ENCODE data around the gene FAM120B. TPM values are rescaled to one million over a fixed set of nuclear protein-coding genes. Genes with fewer than 3 reads are reported as not detected.

FAM120B gene
- polyA plus RNA-seq, 1 donor from 2014 or later = 17.9 TPM

GRCh38 chr6:170288852-170289179 is 17.7 kb upstream of the FAM120B start:
- Histone ChIP-seq H3K9ac (ENCODE audit: low read length) (peak overlapping the region; percentile 86), H3K36me3 (ENCODE audit: insufficient read depth, low read length) (no peaks in the 10 kb centered on the region), H3K27ac (ENCODE audit: low read length) (no peak overlapping the region), H3K9me2 (ENCODE audit: insufficient read depth, low read length) (no peaks in the 10 kb centered on the region), H3K9me3 (ENCODE audit: low read length) (no peaks in the 10 kb centered on the region), H4K20me1 (ENCODE audit: insufficient read depth) (peaks cover 20% of the 10 kb centered on the region), H3K4me2 (ENCODE audit: low read length) (peak overlapping the region; percentile 54), H3F3A (ENCODE audit: insufficient read depth, low read length, poor library complexity, severe bottlenecking) (no peaks in the 10 kb centered on the region), H3K27me3 (ENCODE audit: insufficient read depth, low read depth, low read length) (peaks cover 5% of the 10 kb centered on the region), H3K79me2 (replicated peaks; ENCODE audit: insufficient read depth, low read length) (peaks cover 49% of the 10 kb centered on the region), H3K4me3 (ENCODE audit: low read length) (peak overlapping the region; percentile 97), H2AFZ (ENCODE audit: low read depth, low read length) (no peak overlapping the region)
- TF ChIP-seq RAD21 (conservative IDR thresholded peaks at IDR 0.05) (no peak), EZH2 (IDR thresholded peaks at IDR 0.05; ENCODE audit: borderline replicate concordance, insufficient read depth, low read length, poor library complexity, severe bottlenecking) (no peak), EP300 (conservative IDR thresholded peaks at IDR 0.05; ENCODE audit: poor library complexity, severe bottlenecking) (no peak), POLR2AphosphoS5 (IDR thresholded peaks at IDR 0.05) (no peak), MXI1 (conservative IDR thresholded peaks at IDR 0.05; ENCODE audit: poor library complexity, severe bottlenecking) (no peak), CTCF (IDR thresholded peaks at IDR 0.05; ENCODE audit: poor library complexity, severe bottlenecking) (no peak), TAF1 (IDR thresholded peaks at IDR 0.05; ENCODE audit: low read depth) (no peak), SMC3 (conservative IDR thresholded peaks at IDR 0.05; ENCODE audit: poor library complexity) (no peak)
- TF ChIP-seq, protein P1, sequence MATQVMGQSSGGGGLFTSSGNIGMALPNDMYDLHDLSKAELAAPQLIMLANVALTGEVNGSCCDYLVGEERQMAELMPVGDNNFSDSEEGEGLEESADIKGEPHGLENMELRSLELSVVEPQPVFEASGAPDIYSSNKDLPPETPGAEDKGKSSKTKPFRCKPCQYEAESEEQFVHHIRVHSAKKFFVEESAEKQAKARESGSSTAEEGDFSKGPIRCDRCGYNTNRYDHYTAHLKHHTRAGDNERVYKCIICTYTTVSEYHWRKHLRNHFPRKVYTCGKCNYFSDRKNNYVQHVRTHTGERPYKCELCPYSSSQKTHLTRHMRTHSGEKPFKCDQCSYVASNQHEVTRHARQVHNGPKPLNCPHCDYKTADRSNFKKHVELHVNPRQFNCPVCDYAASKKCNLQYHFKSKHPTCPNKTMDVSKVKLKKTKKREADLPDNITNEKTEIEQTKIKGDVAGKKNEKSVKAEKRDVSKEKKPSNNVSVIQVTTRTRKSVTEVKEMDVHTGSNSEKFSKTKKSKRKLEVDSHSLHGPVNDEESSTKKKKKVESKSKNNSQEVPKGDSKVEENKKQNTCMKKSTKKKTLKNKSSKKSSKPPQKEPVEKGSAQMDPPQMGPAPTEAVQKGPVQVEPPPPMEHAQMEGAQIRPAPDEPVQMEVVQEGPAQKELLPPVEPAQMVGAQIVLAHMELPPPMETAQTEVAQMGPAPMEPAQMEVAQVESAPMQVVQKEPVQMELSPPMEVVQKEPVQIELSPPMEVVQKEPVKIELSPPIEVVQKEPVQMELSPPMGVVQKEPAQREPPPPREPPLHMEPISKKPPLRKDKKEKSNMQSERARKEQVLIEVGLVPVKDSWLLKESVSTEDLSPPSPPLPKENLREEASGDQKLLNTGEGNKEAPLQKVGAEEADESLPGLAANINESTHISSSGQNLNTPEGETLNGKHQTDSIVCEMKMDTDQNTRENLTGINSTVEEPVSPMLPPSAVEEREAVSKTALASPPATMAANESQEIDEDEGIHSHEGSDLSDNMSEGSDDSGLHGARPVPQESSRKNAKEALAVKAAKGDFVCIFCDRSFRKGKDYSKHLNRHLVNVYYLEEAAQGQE (IDR thresholded peaks at IDR 0.05; ENCODE audit: borderline replicate concordance) = no peak

DNA sequence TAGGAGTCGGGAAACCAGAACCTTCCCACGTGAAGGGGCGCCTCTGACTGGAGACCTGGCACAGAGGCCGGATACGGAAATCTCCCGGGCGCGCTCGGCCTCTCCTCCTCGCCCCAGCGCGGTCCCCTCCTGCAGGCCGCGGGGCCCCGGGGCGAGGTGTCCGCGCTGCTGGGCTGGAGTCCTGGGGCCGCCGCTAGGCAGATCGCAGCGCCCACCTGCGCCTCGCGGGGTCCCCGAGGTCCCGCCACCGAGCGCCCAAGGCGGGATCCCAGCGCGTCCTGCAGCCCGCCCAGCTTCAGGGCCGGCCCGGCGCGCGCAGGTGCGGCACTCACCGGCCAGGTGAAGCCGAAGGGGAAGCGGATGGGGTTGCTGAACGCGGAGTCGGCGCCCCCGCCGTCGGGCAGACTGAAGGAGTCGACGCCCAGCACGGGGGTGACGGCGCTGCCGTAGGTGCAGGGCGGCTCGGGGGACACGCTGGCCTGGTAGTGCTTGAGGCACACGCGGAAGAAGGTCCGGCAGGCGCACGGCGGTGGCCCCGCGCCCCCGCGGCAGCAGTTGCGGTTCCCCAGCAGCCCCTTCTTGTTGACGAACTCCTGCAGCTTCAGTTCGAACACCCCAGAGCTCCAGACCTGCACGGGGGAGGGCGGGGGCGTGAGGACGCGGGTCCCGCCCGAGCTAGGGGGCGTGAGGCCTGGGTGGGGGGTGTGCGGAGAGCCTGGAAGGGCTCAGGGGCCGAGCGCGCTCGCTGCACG is 17.2 kb upstream of the FAM120B start:
- Histone ChIP-seq H3K27me3 (ENCODE audit: insufficient read depth, low read depth, low read length) (peaks cover 10% of the 10 kb centered on the region), H3K9me3 (ENCODE audit: low read length) (no peaks in the 10 kb centered on the region), H3K9ac (ENCODE audit: low read length) (peak overlapping the region; percentile 86), H3K9me2 (ENCODE audit: insufficient read depth, low read length) (no peaks in the 10 kb centered on the region), H3K36me3 (ENCODE audit: insufficient read depth, low read length) (no peaks in the 10 kb centered on the region), H3K79me2 (replicated peaks; ENCODE audit: insufficient read depth, low read length) (peaks cover 49% of the 10 kb centered on the region), H3F3A (ENCODE audit: insufficient read depth, low read length, poor library complexity, severe bottlenecking) (peaks cover under 1% of the 10 kb centered on the region), H3K4me3 (ENCODE audit: low read length) (peak overlapping the region; percentile 97), H4K20me1 (ENCODE audit: insufficient read depth) (peaks cover 20% of the 10 kb centered on the region), H3K27ac (ENCODE audit: low read length) (peak overlapping the region; percentile 72), H3K4me2 (ENCODE audit: low read length) (peak overlapping the region; percentile 54), H2AFZ (ENCODE audit: low read depth, low read length) (no peak overlapping the region)
- no peak for TF ChIP-seq RAD21 (conservative IDR thresholded peaks at IDR 0.05)
- TF ChIP-seq CTCF (IDR thresholded peaks at IDR 0.05; ENCODE audit: poor library complexity, severe bottlenecking) = peak; percentile 12
